RPMI8226 (cell line): ENCODE results near the gene SORBS1.
A peak's percentile ranks its signal among the peaks of the same experiment; 100 is the strongest.

Source experiments
- DNase-seq: peaks from one replicate; pipeline ENCODE4 v3.0.0-alpha.2; 2015

The SORBS1 gene

DNA sequence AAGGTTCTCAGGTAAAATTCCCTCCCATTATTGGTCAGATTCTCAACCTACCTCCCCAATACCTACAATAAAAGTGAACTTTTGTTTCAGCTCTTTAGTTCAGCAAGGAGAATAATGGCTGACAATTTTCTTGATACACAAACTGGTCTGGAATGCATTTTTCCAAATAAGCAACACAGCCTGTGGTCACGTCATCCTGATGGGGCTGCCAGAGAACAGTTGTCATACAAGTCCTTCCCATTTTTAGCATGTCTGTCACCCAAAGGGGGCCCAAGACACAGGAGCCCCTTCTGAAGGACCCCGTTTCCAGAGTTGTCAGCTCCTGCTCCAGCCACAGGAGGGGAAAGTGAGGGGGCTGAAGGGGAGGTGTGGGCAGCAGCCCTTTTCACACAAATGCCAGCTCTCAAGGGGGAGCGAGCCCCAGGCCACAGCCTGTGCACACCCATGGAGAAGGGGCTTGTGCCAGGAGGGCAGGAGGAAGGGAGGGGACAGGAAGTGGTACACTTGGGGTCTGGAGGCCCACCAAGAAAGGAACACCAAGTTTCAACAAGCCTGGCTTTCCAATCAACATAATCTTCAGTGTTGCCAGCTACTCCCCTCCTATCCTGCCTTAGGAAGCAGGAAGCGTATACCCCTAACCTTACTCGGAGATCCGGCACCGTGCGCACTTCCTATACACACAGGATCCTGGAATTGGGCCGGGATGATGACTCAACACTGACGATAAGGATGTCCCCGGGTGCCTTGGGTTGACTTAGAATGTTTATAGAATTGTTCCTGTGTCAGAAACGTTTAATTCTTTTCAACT lies 227.0 kb downstream of the SORBS1 start:
- no peak for DNase-seq

DNA sequence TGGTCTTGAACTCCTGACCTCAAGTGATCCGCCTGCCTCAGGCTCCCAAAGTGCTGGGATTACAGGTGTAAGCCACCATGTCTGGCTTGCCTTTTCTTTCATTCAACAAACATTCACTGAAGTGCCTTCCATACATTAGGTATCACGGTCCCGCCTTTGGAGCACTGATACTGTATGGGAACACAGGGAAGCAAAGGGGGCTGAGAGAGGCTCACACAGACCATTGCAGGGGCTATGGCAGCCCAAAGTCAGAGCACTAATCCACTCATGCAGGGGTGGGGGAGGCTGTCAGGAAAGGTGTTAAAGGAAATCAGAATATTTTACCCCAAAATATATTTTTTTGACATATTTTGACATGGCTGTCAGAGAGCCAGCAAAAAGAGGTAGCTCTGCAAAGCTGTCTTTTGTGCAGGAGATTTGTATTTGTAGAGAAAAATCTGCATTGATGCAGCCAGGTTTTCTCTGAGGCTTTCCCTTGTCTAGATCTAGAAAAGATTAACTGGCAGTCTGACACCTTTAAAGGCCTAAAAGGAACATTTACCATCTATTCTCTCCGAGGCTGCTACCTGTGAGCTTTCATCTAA lies 228.4 kb downstream of the SORBS1 start:
- no peak for DNase-seq

DNA sequence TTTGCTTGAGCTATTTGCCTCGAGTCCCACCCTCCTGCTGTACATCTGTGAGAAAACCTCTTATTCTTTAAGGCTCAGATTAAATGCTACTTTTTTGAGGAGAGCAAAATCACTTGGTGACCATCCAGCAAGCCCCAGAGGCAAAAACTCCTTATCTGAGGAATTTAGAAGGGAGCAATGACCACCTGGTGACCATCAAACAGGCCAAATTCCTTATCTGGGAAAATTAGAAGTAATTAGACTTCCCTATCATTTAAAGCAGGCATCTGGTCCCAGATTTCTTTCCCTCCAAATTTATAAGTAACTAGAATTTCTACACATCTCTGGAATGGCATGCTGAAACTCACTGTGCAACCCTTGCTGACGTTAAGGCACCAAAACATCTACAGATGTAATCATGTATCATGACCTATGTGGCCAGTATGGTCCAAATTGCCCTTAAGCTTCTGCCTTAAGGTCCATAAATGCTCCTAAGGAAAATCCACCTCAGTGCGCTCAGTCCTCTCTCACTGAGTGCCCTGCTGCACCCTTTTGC lies 229.5 kb downstream of the SORBS1 start:
- DNase-seq: no peak

- no peak for DNase-seq
These were observed 230.2 kb downstream of the SORBS1 start for GRCh38 chr10:95330966-95331453.

- no peak for DNase-seq
These were observed 231.9 kb downstream of the SORBS1 start for GRCh38 chr10:95329296-95329695.

DNA sequence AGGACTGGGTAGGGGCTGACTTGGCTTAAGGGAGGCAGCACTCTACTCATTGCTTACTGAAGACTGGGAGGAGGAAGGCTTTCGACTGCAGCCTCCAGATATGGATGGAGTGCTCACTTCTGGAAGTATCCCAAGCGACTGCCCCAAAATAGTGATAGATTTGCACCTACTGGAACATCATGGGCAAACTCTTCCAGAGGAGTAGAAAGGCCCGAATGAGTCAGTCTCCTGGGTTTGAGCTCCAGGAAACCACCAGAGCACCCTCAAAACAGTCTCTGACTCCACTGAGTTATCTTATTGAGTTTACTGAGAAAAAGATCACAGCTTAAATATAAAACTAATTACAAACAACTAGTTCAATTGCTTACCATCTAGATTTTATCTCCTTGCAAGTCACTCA lies 233.2 kb downstream of the SORBS1 start:
- no peak for DNase-seq

DNA sequence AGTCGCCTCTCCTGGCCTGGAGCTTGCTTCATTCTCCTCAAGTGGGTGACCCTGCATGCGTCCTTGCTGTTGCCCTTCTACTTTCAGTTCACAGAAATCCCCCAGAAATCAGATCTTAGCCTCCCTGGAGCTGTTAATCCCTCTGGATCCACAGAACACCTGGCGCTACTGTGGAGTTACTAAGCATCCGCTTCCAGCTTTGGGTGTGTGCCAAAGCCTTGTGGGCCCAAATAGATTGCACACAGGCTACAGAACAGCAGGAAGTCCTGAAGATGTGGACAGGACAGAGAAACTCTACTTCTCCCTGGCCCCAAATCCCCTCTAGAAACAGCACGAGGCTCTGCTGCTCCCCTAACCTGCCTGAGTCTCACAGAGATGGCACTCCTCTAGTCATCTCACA lies 233.8 kb downstream of the SORBS1 start:
- no peak for DNase-seq

DNA sequence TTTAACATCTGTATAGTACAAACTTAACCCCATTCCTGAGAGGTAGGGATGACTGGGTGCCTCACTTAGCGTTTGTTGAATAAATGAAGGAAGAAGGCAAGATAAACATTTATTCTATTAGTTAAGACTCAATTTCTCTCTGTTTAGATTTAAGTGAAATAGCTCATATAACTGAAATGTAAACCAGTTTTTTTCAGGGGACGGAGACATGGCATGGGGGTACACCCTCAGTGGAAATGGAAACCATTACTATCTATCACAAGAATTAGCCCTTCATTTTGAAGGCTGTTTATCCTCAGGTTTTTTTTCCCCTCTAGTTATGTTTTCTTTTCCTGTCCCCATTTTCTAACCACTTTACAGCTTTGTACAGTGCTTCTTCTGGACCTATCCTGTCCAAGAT lies 234.8 kb downstream of the SORBS1 start:
- DNase-seq: no peak

DNA sequence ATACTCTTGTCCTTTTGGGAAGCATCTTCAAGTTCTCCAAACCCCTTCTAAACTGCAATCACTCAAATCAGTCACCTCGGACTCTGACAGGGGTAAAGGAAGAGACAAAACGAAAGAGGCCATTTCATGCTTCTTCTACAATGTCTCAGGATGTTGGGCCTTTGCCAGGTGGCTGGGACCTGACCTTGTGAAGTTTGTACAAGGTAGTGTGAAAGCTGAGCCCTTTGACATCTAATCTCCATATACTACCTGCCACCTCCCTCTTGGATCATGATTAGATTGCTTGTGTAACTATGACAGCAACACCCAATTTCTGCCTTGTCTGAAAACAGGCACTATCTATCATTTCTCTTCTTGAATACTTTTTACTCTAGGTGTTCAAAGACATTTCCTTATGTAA lies 235.3 kb downstream of the SORBS1 start:
- DNase-seq: peak; percentile 27

DNA sequence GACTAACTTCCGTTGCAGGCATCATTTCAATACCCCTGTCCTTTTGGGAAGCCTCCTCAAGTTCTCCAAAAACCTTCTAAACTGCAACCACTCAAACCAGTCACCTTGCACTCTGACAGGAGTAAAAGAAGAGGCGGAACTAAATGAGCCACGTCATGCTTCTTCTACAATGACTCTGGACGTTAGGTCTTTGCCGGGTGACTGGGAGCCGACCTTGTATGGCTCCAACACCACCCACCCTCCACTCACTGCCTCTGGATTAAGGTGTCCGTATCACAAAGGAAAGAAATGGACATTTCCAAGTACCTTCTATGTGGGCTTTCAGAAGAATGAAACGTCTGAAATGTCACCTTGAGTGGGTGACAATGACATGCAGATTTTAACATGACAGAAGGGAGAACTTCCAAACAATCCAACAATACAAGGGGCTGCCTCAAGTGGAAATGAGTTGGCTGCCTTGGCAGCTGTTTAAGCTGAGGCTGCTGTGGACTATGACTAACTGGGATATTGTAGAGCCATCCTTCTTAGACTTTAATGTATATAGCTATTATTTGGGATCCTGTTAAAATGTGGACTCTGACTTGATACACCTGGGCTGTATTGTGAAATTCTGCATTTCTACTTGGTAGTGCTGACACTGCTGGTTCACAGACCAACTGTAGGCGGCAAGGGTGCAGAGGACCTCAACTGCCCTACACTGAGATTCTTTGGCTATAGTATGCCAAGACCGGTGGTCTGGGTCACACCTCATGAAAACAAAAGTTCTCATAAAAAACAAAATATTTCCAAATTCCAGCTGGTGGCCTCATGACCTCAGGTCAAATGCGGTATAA lies 236.5 kb downstream of the SORBS1 start:
- no peak for DNase-seq

GRCh38 chr10:95321554-95322301 lies 239.4 kb downstream of the SORBS1 start:
- no peak for DNase-seq

GRCh38 chr10:95319239-95319638 lies 241.9 kb downstream of the SORBS1 start:
- DNase-seq: no peak

DNA sequence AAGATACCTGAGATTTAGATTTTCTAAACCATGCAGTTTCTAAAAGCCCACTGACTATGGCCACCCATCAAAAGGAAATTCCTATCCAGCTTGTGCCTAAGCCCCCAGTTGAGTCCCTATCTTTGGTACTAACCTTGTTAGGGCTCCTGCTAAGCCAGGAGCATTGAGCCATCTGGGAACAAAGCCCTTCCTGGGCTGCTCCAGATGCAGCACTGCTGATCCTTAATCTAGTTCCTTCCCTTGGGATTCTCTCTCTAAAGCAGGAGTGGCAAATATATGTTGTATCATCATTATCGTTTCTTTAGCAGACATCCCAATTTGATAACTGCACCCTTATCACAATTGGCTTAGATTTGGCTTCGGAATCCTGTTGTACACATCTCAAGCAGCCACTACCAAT lies 245.7 kb downstream of the SORBS1 start:
- DNase-seq: no peak

DNA sequence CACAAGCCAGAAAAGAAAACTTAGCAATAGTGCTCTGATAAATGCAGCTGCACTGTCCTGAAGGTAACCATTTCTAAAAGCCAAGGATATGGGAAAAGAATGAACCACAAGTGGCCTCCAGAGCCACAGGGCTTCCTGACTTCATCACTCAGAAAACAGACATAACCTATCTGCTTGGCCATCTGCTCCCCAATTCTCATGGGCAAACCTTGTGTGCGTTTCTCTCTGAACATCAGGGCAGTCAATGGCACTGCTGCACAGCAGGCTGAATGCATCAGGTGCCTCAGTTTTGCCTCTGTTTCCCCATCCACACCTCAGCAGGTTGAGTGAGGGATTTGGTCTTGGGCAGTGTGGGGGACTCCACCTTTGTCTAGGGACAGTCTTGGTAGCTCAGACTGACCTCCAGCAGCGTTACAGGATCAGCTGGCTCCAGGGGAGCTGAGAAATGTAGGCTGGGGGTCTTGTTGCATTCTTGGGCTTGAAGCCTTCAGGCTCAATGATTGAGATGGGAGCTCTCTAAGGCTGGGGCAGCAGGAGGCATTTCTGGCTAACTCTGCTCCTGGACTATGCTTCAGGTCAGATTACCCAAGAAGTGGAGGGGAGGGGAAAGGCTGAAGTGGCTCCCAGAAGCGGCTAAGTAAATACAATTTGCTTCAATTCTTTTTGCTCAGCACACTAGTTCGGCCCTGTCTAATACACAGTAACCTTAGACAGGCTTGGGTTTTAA lies 246.8 kb downstream of the SORBS1 start:
- DNase-seq: no peak

DNA sequence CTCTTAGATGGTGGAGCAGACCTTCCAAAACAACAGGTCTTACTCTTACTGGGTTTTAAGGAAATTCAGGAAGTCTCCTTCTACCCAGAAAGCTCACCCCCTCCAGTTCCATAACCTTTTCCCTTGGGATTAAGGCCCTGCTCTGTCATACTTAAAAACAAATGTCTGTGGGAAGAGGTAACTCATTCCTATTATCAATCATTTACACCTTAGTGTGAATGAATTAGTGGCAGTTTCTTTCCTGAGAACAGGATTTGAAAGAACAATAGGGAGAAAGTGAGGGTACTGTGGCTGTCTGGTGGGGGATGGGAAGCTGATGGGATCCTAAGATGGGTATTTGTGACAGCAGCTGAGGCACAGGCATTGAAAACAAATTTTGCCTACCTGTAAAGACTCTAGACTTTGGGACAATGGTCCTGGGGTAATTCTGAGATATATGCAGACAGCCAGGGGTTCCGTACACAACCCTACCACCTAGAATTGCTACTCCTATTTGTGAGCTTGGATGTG lies 248.1 kb downstream of the SORBS1 start:
- DNase-seq: no peak

DNA sequence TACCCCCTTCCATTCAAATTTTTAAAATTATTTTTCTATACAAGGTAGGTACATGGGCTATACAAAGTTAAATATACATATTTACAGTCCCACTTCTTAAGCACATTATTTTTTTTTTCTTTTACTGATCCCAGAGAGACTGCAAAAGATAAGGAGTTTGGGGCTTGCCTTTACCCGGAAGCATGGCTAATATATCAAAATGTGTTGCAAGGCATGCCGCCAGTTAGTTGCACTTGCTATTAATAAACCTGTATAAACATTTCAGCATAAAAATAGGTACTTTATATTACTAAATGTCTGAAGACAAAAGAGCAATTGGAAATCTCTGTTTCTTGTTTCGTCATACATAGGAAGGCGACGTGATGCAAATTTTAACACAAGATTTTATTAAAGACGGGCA lies 248.9 kb downstream of the SORBS1 start:
- DNase-seq: no peak

DNA sequence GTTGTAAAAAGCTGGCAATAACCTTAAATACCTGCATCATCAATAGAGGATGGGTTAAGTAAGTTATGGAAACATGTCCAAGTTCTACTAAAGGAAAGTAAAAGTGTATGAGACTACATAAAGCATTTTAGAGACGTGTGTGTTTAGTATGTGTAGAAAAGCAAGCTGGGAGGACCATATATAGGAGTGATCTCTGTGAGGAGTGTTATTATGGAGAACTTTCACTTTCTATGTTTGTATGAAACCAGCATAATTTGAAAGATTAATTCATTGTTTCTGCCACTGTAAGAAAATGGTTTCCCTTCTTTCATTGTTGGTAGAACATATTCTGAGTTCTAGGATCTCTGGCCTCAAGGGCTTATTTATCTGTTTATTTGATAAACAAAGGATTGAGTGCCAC lies 251.2 kb downstream of the SORBS1 start:
- no peak for DNase-seq

DNA sequence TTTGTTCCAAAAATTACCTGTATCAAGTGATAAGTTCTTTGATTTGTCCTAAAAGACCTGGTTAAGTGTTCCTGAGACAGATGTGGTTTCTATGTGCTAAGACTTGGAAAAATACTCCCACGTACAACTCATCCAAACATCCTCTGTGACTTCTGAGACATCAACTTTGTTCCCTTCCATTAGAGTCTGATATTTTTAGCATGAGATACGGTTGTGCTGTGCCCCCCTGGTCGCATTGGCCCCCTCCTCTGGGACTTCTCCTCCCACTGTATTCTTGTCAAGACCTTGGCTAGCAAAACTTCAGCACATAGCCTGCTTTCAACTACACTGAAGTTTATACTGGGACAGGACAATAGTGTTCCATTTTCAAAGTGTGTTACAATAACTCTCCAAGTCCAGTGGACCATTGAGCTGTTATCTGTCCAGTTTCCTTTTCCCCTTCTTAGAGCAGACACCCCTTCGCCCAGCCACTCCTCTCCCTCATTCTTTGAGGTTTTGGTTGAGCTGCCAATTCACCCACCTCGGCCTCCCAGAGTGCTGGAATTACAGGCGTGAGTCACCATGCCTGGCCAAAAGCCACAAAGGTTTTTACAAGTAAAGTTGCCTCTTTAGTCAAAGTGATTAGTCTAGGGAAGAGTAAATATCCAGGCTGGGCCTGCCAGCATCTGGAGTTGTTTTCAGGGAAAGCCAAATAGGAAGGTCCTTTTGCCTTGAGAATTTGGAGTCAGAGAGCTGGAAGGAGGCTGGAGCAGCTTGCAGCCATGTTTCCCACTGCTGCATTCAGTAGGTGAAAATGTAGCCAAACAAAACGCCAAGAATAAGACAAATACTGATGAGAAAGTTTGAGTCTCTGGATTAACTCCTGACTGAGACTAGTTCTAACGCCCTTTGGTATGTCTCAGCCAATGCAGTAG lies 252.5 kb downstream of the SORBS1 start:
- peak; percentile 44 for DNase-seq

DNA sequence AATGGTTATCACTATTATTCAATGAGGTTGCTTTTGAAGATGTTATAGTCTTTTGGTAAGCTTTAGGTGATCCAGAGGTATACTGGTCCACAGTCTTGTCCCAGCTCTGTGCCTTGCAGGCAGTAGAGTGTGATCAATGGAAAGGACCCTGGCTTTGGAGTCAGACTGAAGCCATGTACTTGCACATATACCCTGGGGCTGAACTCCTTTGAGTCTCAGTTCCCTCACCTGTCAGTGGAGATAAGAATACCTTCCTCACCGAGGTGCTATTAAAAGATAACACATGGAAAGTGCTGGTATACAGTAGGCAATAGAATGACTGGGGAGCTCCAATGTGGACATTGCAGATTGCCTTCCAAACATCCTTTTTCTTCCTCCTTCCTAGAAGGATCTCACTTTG lies 254.3 kb downstream of the SORBS1 start:
- DNase-seq: no peak

DNA sequence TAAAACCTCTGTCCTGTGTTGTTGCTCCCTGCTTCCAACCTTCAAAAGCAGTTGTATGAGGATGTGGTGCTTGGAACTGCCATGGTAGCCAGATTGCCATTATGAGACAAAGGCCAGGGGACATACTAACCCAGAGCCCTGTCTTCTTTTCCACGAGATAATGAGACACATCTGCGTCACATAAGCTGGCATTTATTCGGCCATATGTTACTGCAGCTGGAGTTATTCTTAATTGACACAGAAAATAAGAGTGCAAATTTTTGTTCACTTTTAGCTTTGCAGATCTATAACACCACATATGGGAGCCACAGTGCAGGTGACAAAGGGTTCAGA lies 254.9 kb downstream of the SORBS1 start:
- no peak for DNase-seq
